GM18907 (cell line): ENCODE data around the gene SLC27A2.

Experiments
- ATAC-seq: cut with Tn5 transposase; IDR thresholded peaks from one replicate; pipeline ENCODE4 v1.9.1; 2021; ENCODE audit warnings: mild to moderate bottlenecking, moderate library complexity; ENCODE audit not compliant: unreplicated experiment

The SLC27A2 gene

GRCh38 chr15:50260969-50261496 is 79.0 kb downstream of the SLC27A2 start:
- peak; percentile 64 for ATAC-seq

DNA sequence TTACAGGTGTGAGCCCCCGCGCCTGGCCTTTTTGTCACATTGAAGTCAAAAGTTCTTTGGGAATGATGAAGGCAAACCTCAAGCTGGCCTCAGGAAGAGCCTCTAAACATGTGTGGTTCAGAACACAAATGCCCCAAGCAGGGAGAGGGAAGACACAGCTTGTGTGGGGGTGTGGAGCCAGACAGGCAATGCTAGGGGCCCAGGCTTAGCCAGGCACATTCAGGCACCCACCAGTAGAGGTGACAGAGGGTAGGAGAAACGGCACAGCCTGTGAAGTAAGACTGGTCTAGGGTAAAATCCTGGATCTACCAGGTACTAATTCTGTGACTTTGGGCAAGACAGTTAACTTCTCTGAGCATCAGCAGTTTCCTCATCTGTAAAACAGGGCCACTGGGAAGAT is 80.0 kb downstream of the SLC27A2 start:
- no peak for ATAC-seq

DNA sequence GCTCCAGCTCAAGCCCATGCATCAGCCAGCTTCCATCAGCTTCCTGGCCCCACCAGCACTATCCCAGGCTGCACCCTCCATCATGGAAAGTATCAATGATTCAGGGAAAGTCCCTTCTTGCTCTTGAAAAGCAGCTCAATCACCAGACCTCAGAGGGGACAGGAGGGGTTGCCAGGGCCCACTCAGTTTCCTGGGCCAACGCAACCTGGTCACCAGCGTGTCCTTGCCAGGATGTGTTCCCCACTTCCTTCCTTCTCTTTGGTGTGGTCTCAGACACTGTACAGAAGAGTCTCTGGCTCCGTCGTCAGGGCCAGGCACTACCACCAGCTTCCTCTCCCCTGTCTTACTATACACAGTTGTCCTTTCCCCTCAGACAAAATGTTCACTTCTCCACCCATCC is 80.5 kb downstream of the SLC27A2 start:
- ATAC-seq = no peak

DNA sequence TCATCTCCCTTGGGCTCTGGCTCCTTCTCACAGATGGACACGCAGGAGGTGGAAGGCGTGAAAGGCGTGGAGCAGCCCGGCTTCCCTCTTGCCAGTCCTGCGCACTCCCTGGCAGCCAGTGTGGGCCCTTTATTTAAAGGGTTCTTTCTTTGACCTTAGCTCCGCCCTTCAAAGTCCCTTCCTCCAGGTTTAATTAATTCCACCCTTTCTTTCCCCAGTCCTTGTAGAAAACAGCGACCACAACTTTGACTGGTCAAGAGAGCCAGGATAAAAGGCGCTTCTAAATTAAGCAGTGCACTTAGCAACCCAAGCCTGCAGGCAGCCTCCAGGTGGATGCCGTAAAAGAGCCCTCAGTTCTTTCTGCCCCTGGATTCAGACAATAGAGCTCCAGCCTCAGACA is 83.6 kb downstream of the SLC27A2 start, which contains the start of gene HDC:
TSS of gene HDC (minus strand) at position 107 of the 400 bp plus-strand sequence. CDS start at position 4, 103 bp downstream.
- no peak for ATAC-seq

GRCh38 chr15:50267577-50267976 is 85.6 kb downstream of the SLC27A2 start:
- ATAC-seq = no peak

GRCh38 chr15:50275091-50275490 is 93.1 kb downstream of the SLC27A2 start:
- ATAC-seq = no peak

DNA sequence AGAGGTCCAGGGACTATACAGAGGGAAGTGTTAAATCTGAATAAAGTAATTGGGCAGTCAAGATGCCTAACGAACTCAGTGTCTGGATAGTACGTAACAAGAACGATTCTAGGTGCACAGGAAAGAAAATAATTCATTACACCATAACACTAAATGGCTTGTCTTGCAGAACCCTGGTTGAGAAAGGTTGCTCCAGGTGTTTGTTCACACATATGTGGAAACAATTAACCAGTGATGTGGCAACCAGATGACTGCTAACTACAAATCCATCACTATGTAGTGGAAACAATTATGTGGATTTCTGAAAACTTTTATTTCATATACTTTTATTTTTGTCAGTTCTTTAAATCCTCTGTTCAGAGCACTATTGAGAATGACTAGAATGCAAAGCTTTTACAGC is 93.9 kb downstream of the SLC27A2 start:
- ATAC-seq = no peak

DNA sequence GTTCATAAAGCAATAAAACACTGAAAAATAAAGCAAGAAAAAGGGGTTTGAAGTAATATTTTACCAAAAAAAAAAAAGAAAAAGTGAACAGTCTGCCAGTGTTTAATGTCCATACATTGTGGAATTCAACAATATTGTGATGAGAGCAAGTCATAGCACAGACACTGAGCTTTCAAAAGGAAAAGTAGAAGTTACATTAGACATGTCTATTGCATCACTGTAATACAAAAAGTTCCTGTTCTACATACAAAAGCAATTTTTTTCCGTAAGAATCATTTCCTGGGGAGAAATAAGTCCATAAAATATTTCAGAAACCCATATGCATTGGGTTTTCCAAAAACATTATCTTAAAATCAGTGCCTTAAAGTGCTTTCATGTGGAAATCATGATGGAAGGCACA is 95.4 kb downstream of the SLC27A2 start:
- ATAC-seq = no peak

DNA sequence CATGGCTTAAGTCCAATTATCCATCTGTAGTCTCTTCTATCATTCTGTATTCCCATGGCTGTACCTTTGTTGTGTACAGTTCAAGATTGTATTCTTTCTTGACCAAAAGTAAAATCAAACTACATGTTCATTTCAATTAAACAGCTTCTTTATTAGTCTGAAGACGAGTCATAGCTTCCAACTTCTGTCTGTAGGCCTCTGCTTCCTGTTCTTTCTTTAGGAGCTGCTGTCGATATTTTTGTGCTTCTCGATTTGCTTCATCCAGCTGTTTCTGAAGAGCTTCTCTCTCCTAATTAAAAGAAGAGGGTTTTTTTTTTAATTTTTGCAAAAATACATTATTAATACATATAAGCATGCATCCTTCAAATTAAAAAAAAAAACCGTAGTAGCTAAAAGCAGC is 96.5 kb downstream of the SLC27A2 start:
- no peak for ATAC-seq

DNA sequence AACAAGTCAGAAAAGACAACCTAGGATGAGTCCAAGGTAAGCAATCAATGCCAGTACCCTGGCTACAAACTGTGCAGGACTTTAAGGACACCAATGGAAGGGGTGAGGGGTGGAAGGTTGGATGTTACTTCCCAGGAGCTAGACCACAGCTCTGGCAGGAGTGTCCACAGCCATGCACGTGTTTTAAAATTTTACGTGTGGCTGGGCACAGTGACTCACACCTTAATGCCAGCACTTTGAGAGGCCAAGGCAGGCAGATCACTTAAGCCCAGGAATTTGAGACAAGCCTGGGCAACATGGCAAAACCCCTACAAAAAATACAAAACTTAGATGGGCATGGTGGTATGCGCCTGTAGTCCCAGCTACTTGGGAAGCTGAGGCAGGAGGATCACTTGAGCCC is 98.3 kb downstream of the SLC27A2 start:
- no peak for ATAC-seq

DNA sequence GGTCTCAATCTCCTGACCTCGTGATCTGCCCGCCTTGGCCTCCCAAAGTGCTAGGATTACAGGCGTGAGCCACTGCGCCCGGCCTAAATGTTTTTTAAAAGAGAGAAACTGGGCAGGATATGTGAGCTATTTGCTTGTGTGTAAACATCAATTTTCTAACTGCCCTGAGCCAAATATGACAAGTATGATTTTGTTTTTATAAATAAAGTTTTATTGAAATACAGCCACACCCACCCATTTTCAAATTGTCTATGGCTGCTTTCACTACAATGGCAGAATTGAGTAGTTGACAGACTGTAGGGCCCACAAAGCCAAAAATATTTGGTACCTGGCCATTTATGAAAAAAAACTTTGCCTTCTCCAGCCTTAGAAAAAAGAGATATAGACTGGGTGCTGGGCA is 99.4 kb downstream of the SLC27A2 start:
- no peak for ATAC-seq
